PC-3 (cell line): ENCODE results near the gene MAP7. TPM values are rescaled to one million over a fixed set of nuclear protein-coding genes. Genes with fewer than 3 reads are reported as not detected.

Experiments
- ATAC-seq: fragments of 200-7000 bp; cut with Tn5 transposase; 2 replicates; pipeline ENCODE4 v1.9.1; 2020; ENCODE audit warnings: mild to moderate bottlenecking, moderate library complexity
- BruUV-seq: library from RNA; stranded (reverse); fragments of 400-500 nt; replicated peaks from 2 replicates; lab custom pipeline; 2021; lab: Mats Ljungman, UMichigan
- CTCF ChIA-PET: fragments of 300-600 bp; sonication (Branson Sonifier 250); formaldehyde crosslinking; loops from one replicate; lab custom pipeline; 2022; ENCODE audit warnings: antibody characterized with exemption; lab: Charles Lee
- POLR2A ChIA-PET: fragments of 300-600 bp; sonication (Branson Sonifier 250); formaldehyde crosslinking; loops from one replicate; lab custom pipeline; 2022; ENCODE audit warnings: antibody characterized with exemption; ENCODE audit not compliant: unreplicated experiment; lab: Charles Lee
- DNase-seq: peaks from one replicate; pipeline ENCODE4 v3.0.0-alpha.2; 2015
- H2AFZ ChIP-seq: fragments of 300-600 bp; sonication (generic); 2 replicates; pipeline ENCODE4 v1.6.0; 2016; ENCODE audit warnings: antibody characterized with exemption, low read length
- H3F3A ChIP-seq: fragments of 300-600 bp; sonication (generic); one replicate; pipeline ENCODE4 v1.6.0; 2017; ENCODE audit warnings: antibody characterized with exemption, low read length, control low read depth, mild to moderate bottlenecking; ENCODE audit not compliant: unreplicated experiment
- H3K27ac ChIP-seq: fragments of 300-600 bp; sonication (generic); 2 replicates; pipeline ENCODE4 v1.5.1; 2016; ENCODE audit warnings: mild to moderate bottlenecking, low read length
- H3K27me3 ChIP-seq: fragments of 300-600 bp; sonication (generic); 2 replicates; pipeline ENCODE4 v1.6.1; 2016; ENCODE audit warnings: low read length, mixed read lengths
- H3K36me3 ChIP-seq: fragments of 300-600 bp; sonication (generic); 2 replicates; pipeline ENCODE4 v1.6.1; 2016; ENCODE audit warnings: low read depth, mixed run types, low read length, mixed read lengths
- H3K4me1 ChIP-seq: fragments of 300-600 bp; sonication (generic); 2 replicates; pipeline ENCODE4 v1.5.1; 2016; ENCODE audit warnings: low read length; ENCODE audit not compliant: insufficient read depth
- H3K4me2 ChIP-seq: fragments of 300-600 bp; sonication (generic); 2 replicates; pipeline ENCODE4 v1.6.0; 2016; ENCODE audit warnings: low read length
- H3K4me3 ChIP-seq: fragments of 300-600 bp; sonication (generic); 2 replicates; pipeline ENCODE4 v1.5.1; 2016; ENCODE audit warnings: mild to moderate bottlenecking, low read length, mixed read lengths
- H3K79me2 ChIP-seq: fragments of 300-600 bp; sonication (generic); 2 replicates; pipeline ENCODE4 v1.6.1; 2017; ENCODE audit warnings: low read length, mixed read lengths
- H3K9ac ChIP-seq: fragments of 300-600 bp; sonication (generic); 2 replicates; pipeline ENCODE4 v1.6.0; 2016; ENCODE audit warnings: mild to moderate bottlenecking, low read length
- H3K9me2 ChIP-seq: fragments of 300-600 bp; sonication (generic); replicated peaks from 2 replicates; pipeline ENCODE4 v1.6.1; 2016; ENCODE audit warnings: mixed run types, low read length, mixed read lengths
- H3K9me3 ChIP-seq: fragments of 300-600 bp; sonication (generic); 2 replicates; pipeline ENCODE4 v1.6.1; 2016; ENCODE audit warnings: low read length, mixed read lengths
- H4K20me1 ChIP-seq: fragments of 300-600 bp; sonication (generic); 2 replicates; pipeline ENCODE4 v1.6.1; 2016; ENCODE audit warnings: low read length, mixed read lengths
- CTCF ChIP-seq: fragments of 300-600 bp; sonication (generic); conservative IDR thresholded peaks from 2 replicates; pipeline ENCODE4 v1.5.1; 2017; ENCODE audit warnings: antibody characterized with exemption, low read depth, mild to moderate bottlenecking, low read length
- EZH2 ChIP-seq: fragments of 300-600 bp; sonication (generic); IDR thresholded peaks from one replicate; pipeline ENCODE4 v1.6.1; 2017; ENCODE audit warnings: antibody characterized with exemption, mild to moderate bottlenecking, low read length; ENCODE audit not compliant: unreplicated experiment
- EZH2phosphoT487 ChIP-seq: fragments of 300-600 bp; sonication (generic); IDR thresholded peaks from 2 replicates; pipeline ENCODE4 v1.6.1; 2018; ENCODE audit warnings: mild to moderate bottlenecking, antibody characterized with exemption, low read length, borderline replicate concordance
- intact Hi-C: fragments of 100-400 bp; cut with micrococcal nuclease; formaldehyde crosslinking; loops from 2 replicates; pipeline ENCODE4 v1.9.0; 2023
- total RNA-seq: library from RNA; depleted of rRNA; stranded (reverse); fragments of >200 nt; gene quantifications from 2 replicates; pipeline ENCODE4 v1.2.3, GENCODE V29; 2014

MAP7 gene
- total RNA-seq, 1 experiment from 2014 or later, result 13.9 TPM

DNA sequence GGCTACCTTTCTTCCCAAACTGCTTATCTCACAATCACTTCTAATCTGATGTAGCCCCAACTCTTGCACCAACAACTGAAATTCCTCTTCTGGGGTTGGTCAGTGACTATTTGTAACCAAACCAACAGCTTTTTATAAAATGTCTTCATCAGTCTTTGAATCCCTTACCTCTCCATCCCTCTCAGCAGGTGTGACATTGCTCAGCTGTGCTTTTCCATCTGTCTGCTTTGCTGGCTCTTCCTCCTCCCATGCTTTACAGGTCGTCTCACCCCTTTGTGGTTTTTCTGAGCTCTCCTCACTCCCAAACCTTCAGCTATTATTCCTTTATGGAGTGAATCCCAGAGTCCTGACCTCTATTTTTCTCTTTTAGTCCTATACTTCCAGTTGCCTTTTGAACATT lies 5.9 kb downstream of the MAP7 start:
- POLR2A ChIA-PET, result no interaction called here

GRCh38 chr6:136541395-136541794 lies 8.8 kb downstream of the MAP7 start:
- H3F3A ChIP-seq, result no peaks in the 10 kb centered on the region
- DNase-seq (no peak), ATAC-seq (no peak)
- H3K36me3 ChIP-seq, result no peaks in the 10 kb centered on the region
- H3K4me2 ChIP-seq, result no peak overlapping the region
- peaks cover 91% of the 10 kb centered on the region for H3K79me2 ChIP-seq
- H3K9me3 ChIP-seq, result no peaks in the 10 kb centered on the region
- no peaks in the 10 kb centered on the region for H3K4me1 ChIP-seq
- ChIA-PET CTCF (no interaction called here), POLR2A (no interaction called here)
- H3K27me3 ChIP-seq, result no peaks in the 10 kb centered on the region
- H4K20me1 ChIP-seq, result peaks cover 9% of the 10 kb centered on the region; the same call in 1 of the 2 replicates
- H3K4me3 ChIP-seq, result no peak overlapping the region
- intact Hi-C loops, result loop anchor here (10.0 kb wide), 2 partner anchors 137 to 287 kb away; partner anchors contain the start of gene MTFR2
- no peak for TF ChIP-seq EZH2phosphoT487
- TF ChIP-seq EZH2, result no peak
- no peak for TF ChIP-seq CTCF
- H3K9ac ChIP-seq, result no peak overlapping the region
- H3K9me2 ChIP-seq, result no peaks in the 10 kb centered on the region
- BruUV-seq, result no TSS peak
- H3K27ac ChIP-seq, result no peak overlapping the region
- no peak overlapping the region for H2AFZ ChIP-seq

More for the DNA sequence above, 5.9 kb downstream of the MAP7 start:
- DNase-seq (no peak), ATAC-seq (no peak)
- Histone ChIP-seq H3K9me2 (no peaks in the 10 kb centered on the region), H3K27ac (no peak overlapping the region), H3K36me3 (no peaks in the 10 kb centered on the region), H3K4me3 (no peak overlapping the region), H3K9ac (no peak overlapping the region), H2AFZ (no peak overlapping the region), H4K20me1 (peaks cover 14% of the 10 kb centered on the region; the same call in 1 of the 2 replicates), H3F3A (no peaks in the 10 kb centered on the region), H3K9me3 (no peaks in the 10 kb centered on the region), H3K4me2 (no peak overlapping the region), H3K4me1 (peaks cover 10% of the 10 kb centered on the region), H3K27me3 (no peaks in the 10 kb centered on the region), H3K79me2 (peaks cover 95% of the 10 kb centered on the region)
- intact Hi-C loops, result loop anchor here (10.0 kb wide), 2 partner anchors 140 to 290 kb away; partner anchors contain the start of gene MTFR2
- TF ChIP-seq CTCF (no peak), EZH2 (no peak)
- CTCF ChIA-PET, result no interaction called here
- no TSS peak for BruUV-seq

DNA sequence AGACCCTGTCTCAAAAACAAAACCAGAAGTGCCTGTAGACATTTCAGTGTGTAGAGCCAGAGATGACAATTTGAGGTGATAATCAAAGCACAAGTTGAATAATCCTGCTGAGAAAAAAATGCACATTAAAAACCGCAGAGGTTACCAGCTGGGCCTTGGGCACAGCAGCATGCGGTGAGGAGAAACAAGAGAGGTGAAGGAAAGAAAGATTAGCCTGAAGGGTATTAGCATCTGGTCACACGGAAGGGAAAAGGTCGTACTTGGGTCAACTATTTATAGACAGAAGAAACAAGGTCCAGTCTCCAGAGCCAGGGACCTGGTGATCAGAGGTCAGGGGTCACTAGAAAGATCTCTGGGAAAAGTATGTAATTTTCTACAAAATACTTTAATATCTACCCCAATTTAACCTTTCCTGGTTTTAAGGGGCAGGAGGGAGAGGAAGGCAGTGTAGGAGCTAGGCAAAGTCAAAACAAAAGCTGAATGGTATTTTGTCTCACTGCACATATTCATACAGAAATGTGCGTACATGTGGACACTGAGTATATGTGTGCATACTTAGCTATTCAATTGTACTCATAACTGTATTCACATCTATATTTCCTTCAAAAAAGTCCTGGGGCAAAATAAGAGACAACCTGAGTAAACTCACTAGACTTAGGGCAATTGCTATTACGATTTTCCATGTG lies 10.1 kb downstream of the MAP7 start:
- H3K4me3 ChIP-seq, result no peak overlapping the region
- no peaks in the 10 kb centered on the region for H3K27me3 ChIP-seq
- intact Hi-C loops, result loop anchor here (10.0 kb wide), 2 partner anchors 135 to 285 kb away; partner anchors contain the start of gene MTFR2
- H3K36me3 ChIP-seq, result no peaks in the 10 kb centered on the region
- peaks cover 9% of the 10 kb centered on the region; the same call in 1 of the 2 replicates for H4K20me1 ChIP-seq
- H3K4me1 ChIP-seq, result no peaks in the 10 kb centered on the region
- H3K9ac ChIP-seq, result no peak overlapping the region
- no peaks in the 10 kb centered on the region for H3F3A ChIP-seq
- H3K79me2 ChIP-seq, result peaks cover 85% of the 10 kb centered on the region
- no peak overlapping the region for H2AFZ ChIP-seq
- no peak for ATAC-seq
- ChIA-PET POLR2A (no interaction called here), CTCF (no interaction called here)
- H3K9me2 ChIP-seq, result no peaks in the 10 kb centered on the region
- H3K4me2 ChIP-seq, result no peak overlapping the region
- BruUV-seq, result no TSS peak
- H3K27ac ChIP-seq, result no peak overlapping the region
- H3K9me3 ChIP-seq, result no peaks in the 10 kb centered on the region
- TF ChIP-seq EZH2phosphoT487 (no peak), CTCF (no peak), EZH2 (no peak)
- no peak for DNase-seq
